Measurements from ENCODE around the gene RBM19.

Gene RBM19

DNA sequence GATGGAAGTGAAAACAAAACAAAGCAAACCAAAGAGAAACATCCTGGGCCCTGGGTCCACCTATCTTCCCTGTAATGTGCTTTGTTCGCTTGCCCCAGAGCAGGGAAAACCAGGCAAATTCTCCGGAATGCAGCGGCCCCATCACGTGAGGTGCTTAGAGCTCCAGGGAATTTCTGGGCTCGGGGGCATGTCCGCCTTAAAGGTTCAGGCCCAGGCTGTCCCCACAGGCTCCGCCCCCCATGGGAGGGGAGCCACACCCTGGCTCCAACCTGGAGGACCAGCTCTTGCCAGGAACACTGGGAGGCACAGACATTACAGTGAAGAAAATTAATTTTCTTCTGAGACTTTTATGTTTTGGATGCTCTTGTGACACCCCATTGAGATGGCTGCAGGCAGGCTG is 69.9 kb downstream of the RBM19 start:
- ChIA-PET CTCF (interaction anchor here (0.9 kb wide), 1 partner anchor 21 kb away, joined by 3 read pairs; no protein-coding TSS in a partner anchor), POLR2A (no interaction called here)
- DNase-seq (ENCODE audit: extremely low spot score): no peak
- TF ChIP-seq FOXM1 (IDR thresholded peaks at IDR 0.05; ENCODE audit: borderline replicate concordance): no peak
- no peak for TF ChIP-seq LEF1 (IDR thresholded peaks at IDR 0.05; ENCODE audit: borderline replicate concordance)
- no peak for TF ChIP-seq L3MBTL2 (conservative IDR thresholded peaks at IDR 0.05)
- TF ChIP-seq, protein P1, sequence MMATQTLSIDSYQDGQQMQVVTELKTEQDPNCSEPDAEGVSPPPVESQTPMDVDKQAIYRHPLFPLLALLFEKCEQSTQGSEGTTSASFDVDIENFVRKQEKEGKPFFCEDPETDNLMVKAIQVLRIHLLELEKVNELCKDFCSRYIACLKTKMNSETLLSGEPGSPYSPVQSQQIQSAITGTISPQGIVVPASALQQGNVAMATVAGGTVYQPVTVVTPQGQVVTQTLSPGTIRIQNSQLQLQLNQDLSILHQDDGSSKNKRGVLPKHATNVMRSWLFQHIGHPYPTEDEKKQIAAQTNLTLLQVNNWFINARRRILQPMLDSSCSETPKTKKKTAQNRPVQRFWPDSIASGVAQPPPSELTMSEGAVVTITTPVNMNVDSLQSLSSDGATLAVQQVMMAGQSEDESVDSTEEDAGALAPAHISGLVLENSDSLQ (IDR thresholded peaks at IDR 0.05): no peak
- TF ChIP-seq HDGF (IDR thresholded peaks at IDR 0.05; ENCODE audit: borderline replicate concordance): no peak
- TF ChIP-seq NFRKB (IDR thresholded peaks at IDR 0.05): no peak
- TF ChIP-seq BHLHE40 (IDR thresholded peaks at IDR 0.05; ENCODE audit: borderline replicate concordance): no peak
- TF ChIP-seq TARDBP (IDR thresholded peaks at IDR 0.05): no peak
- no peak for TF ChIP-seq ZNF384 (IDR thresholded peaks at IDR 0.05)
- TF ChIP-seq ELF4 (IDR thresholded peaks at IDR 0.05): no peak
- TF ChIP-seq SUZ12 (IDR thresholded peaks at IDR 0.05): no peak
- no peak for TF ChIP-seq ARNT (IDR thresholded peaks at IDR 0.05)
- TF ChIP-seq FOXK2 (IDR thresholded peaks at IDR 0.05): no peak
- TF ChIP-seq FOXA1 (IDR thresholded peaks at IDR 0.05): no peak
- TF ChIP-seq CTBP1 (IDR thresholded peaks at IDR 0.05; ENCODE audit: borderline replicate concordance): no peak
- no peak for TF ChIP-seq SP1 (IDR thresholded peaks at IDR 0.05)

DNA sequence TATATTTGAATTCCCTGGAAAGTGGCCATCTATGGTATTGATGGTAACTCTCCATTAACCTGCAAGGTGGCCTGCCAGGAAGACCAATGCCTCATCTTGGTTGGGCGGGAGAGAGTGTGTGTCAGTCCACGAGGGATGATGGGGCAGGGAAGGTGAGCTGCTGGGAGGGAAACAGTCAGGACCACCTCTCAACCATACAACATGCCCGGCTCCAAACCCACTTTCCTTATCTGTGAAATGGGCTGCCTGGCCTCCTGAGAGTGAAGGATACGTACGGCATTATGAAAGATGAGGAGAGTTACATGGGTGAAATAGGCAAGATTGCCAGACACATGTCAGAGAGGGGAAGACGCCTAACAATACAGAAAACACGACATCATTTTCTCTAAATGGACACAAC is 70.9 kb downstream of the RBM19 start:
- ChIA-PET POLR2A (no interaction called here), CTCF (interaction anchor here (0.9 kb wide), 1 partner anchor 22 kb away, joined by 3 read pairs; no protein-coding TSS in a partner anchor)
- DNase-seq (ENCODE audit: extremely low spot score): no peak
- TF ChIP-seq FOXA1 (IDR thresholded peaks at IDR 0.05) (no peak), CTBP1 (IDR thresholded peaks at IDR 0.05; ENCODE audit: borderline replicate concordance) (no peak)

- POLR2A ChIA-PET: no interaction called here
- TF ChIP-seq LEF1 (IDR thresholded peaks at IDR 0.05; ENCODE audit: borderline replicate concordance) (no peak), NFRKB (IDR thresholded peaks at IDR 0.05) (no peak), FOXM1 (IDR thresholded peaks at IDR 0.05; ENCODE audit: borderline replicate concordance) (no peak), CTBP1 (IDR thresholded peaks at IDR 0.05; ENCODE audit: borderline replicate concordance) (no peak), TARDBP (IDR thresholded peaks at IDR 0.05) (no peak), FOXK2 (IDR thresholded peaks at IDR 0.05) (no peak)
- TF ChIP-seq, protein P1 (IDR thresholded peaks at IDR 0.05): no peak
- CTCF ChIA-PET: no interaction called here
- no peak for DNase-seq (ENCODE audit: extremely low spot score)
These were observed 71.4 kb downstream of the RBM19 start for GRCh38 chr12:113894697-113895096.

DNA sequence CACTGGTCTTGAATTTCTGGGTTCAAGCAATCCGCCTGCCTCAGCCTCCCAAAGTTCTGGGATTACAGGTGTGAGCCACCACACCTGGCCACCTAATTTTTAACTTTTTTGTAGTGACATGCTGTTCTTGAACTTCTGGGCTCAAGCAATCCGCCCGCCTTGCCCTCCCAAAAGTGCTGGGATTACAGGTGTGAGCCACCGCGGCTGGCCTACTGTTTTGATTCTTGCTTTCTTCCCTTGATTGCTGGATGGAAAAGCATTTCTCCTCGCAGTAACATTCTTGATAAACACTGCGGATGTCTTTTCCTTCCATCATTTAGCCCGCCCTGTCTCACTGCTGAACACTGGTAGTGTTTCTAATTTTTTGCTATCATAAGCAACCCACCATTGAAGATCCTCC is 72.9 kb downstream of the RBM19 start:
- POLR2A ChIA-PET: no interaction called here
- CTCF ChIA-PET: no interaction called here
- DNase-seq (ENCODE audit: extremely low spot score): no peak
- no peak for TF ChIP-seq FOXA1 (IDR thresholded peaks at IDR 0.05)
- no peak for TF ChIP-seq NFRKB (IDR thresholded peaks at IDR 0.05)
- no peak for TF ChIP-seq ARNT (IDR thresholded peaks at IDR 0.05)
- no peak for TF ChIP-seq ELF4 (IDR thresholded peaks at IDR 0.05)
- no peak for TF ChIP-seq SP1 (IDR thresholded peaks at IDR 0.05)
- TF ChIP-seq HDGF (IDR thresholded peaks at IDR 0.05; ENCODE audit: borderline replicate concordance): no peak
- no peak for TF ChIP-seq FOXM1 (IDR thresholded peaks at IDR 0.05; ENCODE audit: borderline replicate concordance)
- no peak for TF ChIP-seq BHLHE40 (IDR thresholded peaks at IDR 0.05; ENCODE audit: borderline replicate concordance)
- no peak for TF ChIP-seq L3MBTL2 (conservative IDR thresholded peaks at IDR 0.05)
- TF ChIP-seq LEF1 (IDR thresholded peaks at IDR 0.05; ENCODE audit: borderline replicate concordance): no peak
- TF ChIP-seq TARDBP (IDR thresholded peaks at IDR 0.05): no peak
- TF ChIP-seq SUZ12 (IDR thresholded peaks at IDR 0.05): no peak
- no peak for TF ChIP-seq FOXK2 (IDR thresholded peaks at IDR 0.05)
- TF ChIP-seq, protein P1 (IDR thresholded peaks at IDR 0.05): no peak
- no peak for TF ChIP-seq ZNF384 (IDR thresholded peaks at IDR 0.05)
- no peak for TF ChIP-seq CTBP1 (IDR thresholded peaks at IDR 0.05; ENCODE audit: borderline replicate concordance)

DNA sequence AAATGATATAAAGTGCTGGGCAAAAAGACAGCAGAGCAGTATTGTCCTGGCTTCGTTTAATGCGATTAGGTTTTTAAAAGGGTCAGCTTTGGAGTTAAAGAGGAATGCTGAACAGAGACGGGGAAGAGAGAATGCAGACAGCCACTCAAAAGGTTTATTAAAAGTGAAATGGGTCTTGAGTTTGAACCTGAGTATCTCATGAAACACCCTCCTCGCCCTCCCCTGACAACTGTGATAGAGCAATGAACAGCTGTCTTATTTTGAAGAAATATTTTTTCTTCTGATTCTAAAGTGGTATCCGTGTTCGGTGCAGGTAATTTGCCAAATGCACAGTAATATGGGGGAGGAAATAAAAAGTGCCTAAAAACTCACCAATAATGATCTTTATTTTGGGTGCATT is 73.6 kb downstream of the RBM19 start:
- TF ChIP-seq TARDBP (IDR thresholded peaks at IDR 0.05): no peak
- no peak for TF ChIP-seq FOXA1 (IDR thresholded peaks at IDR 0.05)
- TF ChIP-seq ELF4 (IDR thresholded peaks at IDR 0.05): no peak
- no peak for TF ChIP-seq ARNT (IDR thresholded peaks at IDR 0.05)
- TF ChIP-seq, protein P1 (IDR thresholded peaks at IDR 0.05): no peak
- TF ChIP-seq CTBP1 (IDR thresholded peaks at IDR 0.05; ENCODE audit: borderline replicate concordance): no peak
- no peak for TF ChIP-seq BHLHE40 (IDR thresholded peaks at IDR 0.05; ENCODE audit: borderline replicate concordance)
- TF ChIP-seq FOXM1 (IDR thresholded peaks at IDR 0.05; ENCODE audit: borderline replicate concordance): no peak
- TF ChIP-seq L3MBTL2 (conservative IDR thresholded peaks at IDR 0.05): no peak
- no peak for TF ChIP-seq HDGF (IDR thresholded peaks at IDR 0.05; ENCODE audit: borderline replicate concordance)
- no peak for TF ChIP-seq LEF1 (IDR thresholded peaks at IDR 0.05; ENCODE audit: borderline replicate concordance)
- no peak for TF ChIP-seq SP1 (IDR thresholded peaks at IDR 0.05)
- TF ChIP-seq ZNF384 (IDR thresholded peaks at IDR 0.05): no peak
- TF ChIP-seq FOXK2 (IDR thresholded peaks at IDR 0.05): no peak
- TF ChIP-seq SUZ12 (IDR thresholded peaks at IDR 0.05): no peak
- no peak for DNase-seq (ENCODE audit: extremely low spot score)
- ChIA-PET POLR2A (no interaction called here), CTCF (no interaction called here)
